Spleen (tissue), 7 donors: ENCODE data around the gene SLC23A3.

Experiments used
- CTCF ChIP-seq, 11 experiments: fragments of 200-600 bp in 7 of 11; fragments of 450-650 bp in 4 of 11; sonication (generic) in 4 of 11; IDR thresholded peaks in 8 of 11; conservative IDR thresholded peaks in 3 of 11; 1 replicate in 7 of 11; 2 replicates in 4 of 11; pipeline versions ENCODE4 v1.4.0 to v1.8.0; 2016 to 2021; ENCODE audit warnings: antibody characterized with exemption in 11 of 11, inconsistent platforms in 4 of 11, mild to moderate bottlenecking in 1 of 11
- POLR2A ChIP-seq, 3 donors: fragments of 450-650 bp; IDR thresholded peaks; one replicate each; pipeline ENCODE4 v1.5.1; 2017; ENCODE audit warnings: antibody characterized with exemption in 3 of 3, mild to moderate bottlenecking in 1 of 3
- POLR2AphosphoS5 ChIP-seq, 3 donors: sonication (generic); formaldehyde crosslinking; IDR thresholded peaks; one replicate each; pipeline ENCODE4 v1.5.1; 2017; ENCODE audit warnings: antibody characterized with exemption in 3 of 3
- donor health status: DM: no; HTN: no; CAD: no; lungs with moderate emphysema.
- donor health status: DM: no; HTN: no; CAD: no.
- donor health status: DM: no; HTN: no; CAD: no.

GRCh38 chr2:219179601-219180465 lies 10.0 kb upstream of the SLC23A3 start:
- TF ChIP-seq POLR2AphosphoS5 (IDR thresholded peaks at IDR 0.05) (no peak), CTCF (IDR thresholded peaks at IDR 0.05 in 8 of 11, conservative IDR thresholded peaks at IDR 0.05 in 3 of 11) (no peak), POLR2A (IDR thresholded peaks at IDR 0.05) (no peak)
